ENCODE data around the gene ST14.

The ST14 gene

DNA sequence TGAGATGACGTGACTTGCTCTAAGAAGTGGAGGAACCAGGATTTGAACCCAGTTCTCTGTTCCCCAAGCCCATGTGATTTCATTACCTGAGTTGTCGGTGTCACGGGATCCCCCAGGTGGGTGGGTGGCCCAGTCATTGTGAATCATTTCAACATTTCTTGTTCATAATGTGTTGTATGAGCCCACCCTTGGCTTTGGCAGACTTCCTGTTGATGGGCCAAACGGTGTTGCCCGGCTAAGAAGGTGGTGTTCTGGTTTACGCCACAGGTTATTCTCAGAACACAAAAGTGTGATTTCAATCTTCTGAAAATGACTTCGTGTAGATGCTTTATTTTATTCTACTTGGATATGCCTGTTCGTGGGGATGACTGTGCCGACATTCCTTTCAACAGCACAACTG, 21.6 kb upstream of the ST14 start:
- DNase-seq: no peak

DNA sequence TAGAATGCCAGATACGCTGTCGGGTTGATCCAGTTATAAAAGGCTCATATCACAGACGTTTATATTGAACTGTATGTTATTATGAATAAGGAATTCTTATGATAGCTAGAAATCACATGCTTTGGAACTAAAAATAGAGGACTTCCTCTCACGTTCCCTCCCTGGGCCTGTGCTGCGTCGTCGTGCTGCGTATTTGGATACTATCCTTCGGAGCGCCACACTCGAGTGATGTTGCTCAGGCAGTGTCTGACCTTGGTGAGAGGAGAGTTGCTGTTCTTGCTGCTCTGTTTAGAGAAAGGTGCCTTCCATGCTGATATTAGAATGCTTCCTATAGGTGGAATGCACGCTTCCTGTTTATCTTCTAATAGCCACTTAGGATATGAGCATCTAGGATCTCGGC, 20.2 kb upstream of the ST14 start:
- no peak for DNase-seq

DNA sequence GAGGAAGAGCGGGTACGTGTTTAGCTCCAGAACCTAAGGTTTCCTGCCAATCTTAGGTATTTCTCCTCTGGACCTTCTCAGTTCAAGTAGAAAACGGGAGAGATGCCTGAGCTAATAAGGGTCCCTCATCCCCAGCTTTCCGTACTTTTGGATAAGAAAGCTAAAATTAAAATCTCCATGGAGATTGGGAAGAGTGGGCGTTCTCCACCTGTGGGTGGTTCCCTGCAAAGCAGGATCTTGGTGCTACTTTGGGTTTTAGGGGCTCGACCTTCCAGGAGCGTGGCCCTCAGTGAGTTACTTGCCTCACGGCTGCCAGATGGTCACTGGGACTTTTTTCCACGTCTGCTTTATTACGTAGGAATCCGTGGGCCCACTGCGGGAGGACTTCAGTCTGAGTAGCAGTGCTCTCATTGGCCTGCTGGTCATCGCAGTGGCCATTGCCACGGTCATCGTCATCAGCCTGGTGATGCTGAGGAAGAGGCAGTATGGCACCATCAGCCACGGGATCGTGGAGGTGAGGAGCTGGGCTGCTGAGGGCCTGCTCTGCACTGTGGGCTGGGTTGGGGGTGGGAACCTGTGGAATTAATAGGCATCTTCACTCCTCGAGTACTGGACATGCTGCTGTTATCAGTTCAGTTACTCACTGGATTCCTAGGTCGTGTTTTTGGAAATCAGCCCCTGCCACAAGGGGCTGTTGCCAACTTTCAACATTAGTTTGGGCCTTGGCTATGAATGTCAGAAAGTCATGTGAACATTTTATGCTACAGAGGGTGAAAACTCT, 17.8 kb upstream of the ST14 start:
- no peak for DNase-seq

DNA sequence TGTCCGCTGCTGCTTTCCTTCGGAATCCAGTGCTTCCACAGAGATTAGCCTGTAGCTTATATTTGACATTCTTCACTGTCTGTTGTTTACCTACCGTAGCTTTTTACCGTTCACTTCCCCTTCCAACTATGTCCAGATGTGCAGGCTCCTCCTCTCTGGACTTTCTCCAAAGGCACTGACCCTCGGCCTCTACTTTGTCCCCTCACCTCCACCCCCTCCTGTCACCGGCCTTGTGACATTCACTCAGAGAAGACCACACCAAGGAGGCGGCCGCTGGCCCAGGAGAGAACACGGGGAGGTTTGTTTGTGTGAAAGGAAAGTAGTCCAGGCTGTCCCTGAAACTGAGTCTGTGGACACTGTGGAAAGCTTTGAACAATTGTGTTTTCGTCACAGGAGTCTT, 15.4 kb upstream of the ST14 start:
- DNase-seq: no peak

DNA sequence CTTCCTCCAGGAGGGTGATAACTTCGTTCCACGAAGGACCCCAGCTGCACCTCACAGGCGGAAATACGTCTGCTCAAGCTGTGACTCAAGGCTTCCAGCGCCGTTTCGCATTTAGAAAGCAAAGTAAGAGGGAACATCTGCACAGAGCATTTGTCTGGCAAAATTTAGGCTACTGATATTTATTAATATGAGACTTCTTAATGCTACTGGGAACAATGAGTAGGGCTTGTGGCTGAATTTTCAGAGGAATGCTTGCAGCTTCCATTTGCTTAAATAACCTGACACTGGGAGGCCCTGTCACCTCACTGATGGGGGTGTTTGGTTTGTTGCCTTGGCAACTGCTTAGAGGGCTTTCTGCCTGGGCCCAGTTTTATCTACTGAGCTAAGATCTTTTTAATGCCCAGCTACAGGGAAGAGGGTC, 14.7 kb upstream of the ST14 start:
- DNase-seq: no peak

DNA sequence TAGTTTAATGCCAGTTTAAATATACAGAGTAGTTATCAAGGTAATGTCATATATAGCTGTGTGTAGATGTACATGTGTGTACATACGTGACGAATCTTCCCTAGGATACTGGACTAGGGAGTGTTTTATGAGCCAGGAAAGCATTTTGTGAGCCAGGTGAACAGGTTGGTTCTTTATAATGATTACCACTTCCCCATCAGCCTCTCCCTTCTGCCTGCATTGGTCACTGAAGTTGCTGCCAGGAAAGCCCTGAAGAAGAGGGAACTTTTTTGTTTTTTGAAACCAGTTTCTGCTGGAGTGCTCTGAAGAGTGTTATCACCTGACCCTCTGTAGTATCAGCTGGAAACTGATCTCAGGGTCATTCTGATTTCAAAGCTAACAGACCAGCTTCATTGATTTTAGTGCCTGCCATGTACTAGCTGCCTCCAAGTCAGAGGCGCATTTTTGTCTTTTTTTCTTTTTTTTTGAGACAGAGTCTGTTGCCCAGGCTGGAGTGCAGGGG, 14.2 kb upstream of the ST14 start:
- DNase-seq: no peak

DNA sequence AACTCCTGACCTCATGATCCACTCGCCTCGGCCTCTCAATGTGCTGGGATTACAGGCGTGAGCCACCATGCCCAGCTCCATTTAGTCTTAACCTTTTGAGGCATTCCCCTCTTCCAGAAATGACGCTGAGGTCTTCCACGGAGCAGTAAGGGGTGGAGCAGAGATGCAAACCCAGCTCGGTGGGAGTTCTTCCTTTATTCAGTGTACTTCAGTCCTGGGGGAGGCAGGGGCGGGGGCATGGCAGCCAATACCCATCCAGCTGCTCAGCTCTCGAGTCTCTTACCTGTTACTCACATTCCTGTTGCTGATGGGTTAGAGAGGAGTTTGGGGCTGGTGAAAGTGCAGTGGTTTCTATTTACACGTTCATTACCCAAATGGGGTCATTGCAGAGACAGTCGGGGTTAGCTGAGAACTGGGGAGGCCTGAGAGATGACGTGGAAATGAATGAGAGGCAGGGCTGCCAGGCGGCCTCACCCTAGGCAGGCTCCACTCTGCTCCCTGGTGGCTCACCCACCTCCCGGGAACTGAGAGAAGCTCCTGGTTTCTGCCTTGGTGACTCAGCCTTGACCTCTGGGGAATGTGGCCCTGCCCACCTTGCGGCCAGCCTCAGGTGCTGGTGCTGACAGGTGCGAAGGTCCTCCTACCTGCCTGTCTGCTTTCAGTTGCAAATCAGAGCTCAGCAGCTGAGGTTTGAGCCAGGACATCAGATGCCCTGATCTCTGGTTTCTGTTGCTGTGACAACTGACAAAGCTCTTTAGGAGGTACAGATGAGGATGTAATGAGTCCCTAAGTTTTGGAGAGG, 13.4 kb upstream of the ST14 start:
- no peak for DNase-seq

DNA sequence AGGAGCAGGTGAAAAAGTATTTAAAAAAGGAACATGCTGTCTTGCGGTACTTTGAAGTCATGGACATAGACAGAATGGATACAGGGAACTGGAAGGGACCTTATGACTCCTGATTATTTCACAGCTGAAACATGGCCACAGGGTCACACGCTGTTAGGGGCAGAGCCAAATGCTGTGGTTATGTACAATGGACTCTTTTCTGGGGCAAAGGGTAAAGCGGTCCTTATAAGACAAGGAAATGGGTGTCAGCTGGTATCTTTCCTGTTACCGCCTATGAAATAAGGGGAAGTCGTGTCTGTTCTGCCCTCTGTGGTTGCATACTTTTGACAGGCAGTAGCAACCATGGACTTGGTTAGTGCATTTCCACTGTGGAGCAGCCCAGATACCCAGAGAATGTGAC, 12.8 kb upstream of the ST14 start:
- no peak for DNase-seq

DNA sequence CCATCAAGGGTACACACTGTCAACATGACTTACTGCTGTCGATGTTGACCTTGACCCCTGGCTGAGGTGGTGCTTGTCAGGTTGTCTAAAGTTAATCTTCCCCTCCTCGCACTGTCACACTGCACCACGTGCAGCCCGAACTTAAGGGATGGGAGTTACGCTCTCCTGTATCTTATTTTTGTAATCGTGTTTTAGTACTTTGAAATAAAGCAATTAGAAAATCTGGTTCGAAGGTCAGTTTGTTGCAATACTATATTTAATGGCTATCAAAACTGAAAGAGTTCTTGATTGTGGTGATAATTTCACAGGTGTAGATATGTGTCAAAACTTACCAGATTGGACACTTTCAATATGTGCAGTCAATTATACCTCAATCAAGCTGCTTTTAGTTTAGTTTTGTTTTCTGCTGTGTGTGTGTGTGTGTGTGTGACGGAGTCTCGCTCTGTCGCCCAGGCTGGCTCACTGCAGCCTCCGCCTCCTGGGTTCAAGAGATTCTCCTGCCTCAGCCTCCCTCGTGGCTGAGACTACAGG, 10.7 kb upstream of the ST14 start:
- DNase-seq: no peak

DNA sequence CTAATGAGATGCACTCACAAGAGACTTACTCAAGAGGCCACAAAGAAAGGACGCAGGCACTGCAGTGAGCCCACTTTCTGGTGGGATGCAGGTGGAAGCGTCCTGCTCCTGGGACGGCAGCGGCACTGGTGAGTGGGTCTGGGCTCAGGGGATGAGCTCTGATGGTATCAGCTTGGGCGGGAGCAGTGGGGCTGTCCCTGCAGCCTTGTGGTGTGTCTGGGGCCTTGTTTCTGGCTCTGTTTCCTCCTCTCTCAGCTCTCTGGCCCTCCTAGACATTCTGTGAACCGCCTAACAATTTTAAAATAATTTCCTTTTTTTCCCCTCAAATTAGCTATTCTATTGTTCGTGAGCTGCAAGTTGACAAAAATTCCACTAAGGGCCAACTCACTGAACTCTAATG, 8.8 kb upstream of the ST14 start:
- DNase-seq: no peak

DNA sequence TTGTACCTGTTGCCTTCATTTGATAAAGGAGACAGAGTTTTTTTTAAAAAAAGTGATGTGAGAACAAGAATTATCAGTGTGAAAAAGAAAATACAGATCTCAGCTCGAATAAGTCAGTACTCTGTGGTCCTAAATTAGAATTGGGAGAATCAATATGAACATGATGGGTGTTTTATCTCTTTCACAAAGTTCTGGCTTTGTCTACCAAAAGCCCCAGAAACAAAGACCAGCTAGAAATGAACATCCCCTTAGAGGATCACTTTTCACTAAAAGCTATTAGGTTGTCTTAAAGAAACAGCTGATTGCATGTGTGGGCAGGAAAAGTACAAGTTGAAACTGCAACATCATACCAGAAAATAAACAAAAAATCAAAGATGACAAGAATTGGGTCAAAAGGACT, 8.4 kb upstream of the ST14 start:
- DNase-seq: no peak

DNA sequence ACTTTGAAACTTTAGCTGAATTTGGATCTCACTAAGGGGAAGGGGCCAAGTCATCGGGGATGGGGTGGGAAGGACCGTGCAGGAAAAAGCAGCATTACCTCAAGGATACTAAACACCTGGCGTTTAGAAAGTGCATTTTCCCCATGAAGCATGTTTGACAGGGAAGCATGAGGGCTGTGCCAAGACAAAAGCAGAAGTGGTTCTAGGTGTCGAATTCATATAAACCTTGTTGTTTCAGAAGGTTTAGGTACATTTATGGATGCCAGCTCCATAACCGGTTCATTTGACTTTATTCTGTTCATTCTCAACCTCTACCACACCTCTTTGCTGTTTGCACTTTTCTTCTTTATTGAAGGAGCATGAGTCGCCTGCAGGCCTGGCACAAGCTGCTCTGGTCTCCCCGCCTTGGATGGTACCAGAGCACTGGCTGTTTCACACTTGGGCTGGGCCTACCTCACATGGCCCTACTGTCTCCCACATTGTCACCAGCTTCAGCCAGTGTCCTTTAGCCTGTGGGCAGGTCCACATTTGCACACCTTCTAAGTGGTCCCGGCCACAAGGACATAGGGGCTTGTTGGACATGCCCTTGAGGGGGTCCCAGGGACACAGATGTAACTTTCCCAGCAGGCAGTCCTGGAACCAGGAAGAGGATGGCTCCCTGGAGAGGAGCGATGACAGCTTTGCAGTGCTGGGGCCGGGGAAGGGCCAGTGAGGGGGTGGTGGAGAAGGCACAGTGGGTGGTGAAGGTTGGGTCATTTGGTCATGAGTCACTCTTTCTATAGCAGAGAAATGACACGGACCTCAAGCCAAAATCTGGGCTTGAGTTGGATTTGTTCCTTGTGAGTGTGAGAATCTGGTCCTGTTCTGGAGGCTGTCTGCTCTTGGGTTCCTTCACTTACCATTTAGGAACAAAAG, 3.2 kb upstream of the ST14 start:
- no peak for DNase-seq

DNA sequence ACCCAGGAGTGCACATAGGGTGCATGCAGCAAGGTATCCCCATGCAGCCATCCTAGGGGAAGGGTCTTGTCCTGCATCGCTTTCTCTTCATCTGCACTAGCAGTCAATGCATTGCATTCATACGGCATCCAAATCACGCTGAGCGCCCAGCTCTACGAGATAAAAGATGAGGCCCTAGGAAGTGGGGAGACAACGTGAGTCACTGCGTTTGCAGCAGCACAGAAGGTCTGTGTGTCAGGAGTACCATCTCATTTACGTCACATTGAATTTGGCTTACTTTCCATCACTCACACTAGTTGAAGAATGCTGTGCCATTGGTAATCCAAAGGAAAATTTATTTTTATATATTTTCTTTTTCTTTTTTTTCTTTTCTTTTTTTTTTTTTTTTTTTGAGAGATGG, 2.5 kb upstream of the ST14 start:
- DNase-seq: no peak

DNA sequence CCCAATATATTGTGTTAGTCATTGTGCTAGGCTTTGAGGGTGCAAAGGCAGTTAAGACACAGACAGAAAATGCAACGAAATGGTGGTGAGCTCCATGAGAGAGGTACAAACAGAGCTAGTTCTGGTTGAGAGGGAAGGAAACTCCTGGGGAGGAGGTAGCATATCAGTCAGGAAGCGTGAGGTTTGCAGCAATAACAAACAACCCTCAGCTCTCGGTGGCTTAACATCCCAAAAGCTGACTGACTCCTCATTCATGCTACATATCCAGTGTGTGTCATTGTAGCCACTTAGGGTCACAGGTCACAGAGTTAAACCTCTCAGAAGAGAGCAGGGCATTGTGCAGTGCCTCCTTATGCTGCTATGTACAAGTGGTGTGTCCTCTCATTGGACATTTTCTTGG, 1.7 kb upstream of the ST14 start:
- no peak for DNase-seq

DNA sequence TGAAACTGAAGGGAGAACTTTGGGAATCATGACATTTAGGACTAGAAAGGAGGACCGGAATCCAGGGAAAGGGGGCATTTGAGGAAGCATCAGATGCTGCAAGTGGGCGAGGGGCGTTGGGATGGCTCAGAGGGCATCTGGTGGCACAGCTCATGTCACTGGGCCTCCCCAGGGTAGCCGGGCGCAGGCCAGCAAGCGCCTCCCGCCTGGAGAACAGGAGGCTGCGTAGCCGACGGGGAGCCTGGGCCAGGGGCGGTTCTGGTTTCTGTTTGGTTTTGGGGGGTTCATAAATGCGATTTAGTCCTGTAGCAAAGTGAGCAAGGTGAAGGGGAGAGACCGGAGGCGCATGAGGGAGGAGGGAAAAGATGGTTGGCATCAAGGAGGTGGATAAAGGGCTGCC, 443 bp upstream of the ST14 start:
- DNase-seq: no peak

DNA sequence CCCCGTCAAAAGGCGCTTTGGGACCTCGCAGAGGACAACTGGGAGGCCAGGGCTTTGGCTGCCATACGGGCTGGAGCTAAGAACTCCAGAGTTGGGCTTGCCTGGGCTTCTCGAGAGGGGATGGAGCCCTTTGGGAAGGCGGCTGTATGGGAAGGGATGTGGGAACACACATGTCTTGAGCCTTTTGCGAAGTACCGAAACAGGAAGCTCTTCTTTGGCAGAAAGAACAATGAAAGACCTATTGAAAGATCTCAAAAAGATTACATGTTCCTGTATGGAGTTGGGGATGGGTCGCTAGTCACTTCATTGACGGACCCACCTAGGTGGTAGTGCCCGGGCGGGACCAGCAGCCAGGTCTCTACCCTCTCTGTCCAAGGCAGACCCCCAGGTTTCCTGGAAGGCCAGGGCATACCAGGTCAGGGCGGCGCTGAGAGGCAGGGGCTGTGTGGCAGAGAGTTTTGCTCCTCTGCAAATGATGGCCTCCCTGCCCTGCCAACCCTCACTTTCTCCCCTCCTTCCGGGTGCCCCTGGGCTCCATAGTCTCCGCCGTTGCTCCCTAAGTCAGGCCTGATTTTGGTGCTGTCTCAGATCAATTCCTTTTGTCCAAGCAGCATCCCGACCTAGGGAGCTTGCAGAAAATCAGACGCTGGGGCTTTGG, 1.0 kb downstream of the ST14 start:
- DNase-seq: no peak

DNA sequence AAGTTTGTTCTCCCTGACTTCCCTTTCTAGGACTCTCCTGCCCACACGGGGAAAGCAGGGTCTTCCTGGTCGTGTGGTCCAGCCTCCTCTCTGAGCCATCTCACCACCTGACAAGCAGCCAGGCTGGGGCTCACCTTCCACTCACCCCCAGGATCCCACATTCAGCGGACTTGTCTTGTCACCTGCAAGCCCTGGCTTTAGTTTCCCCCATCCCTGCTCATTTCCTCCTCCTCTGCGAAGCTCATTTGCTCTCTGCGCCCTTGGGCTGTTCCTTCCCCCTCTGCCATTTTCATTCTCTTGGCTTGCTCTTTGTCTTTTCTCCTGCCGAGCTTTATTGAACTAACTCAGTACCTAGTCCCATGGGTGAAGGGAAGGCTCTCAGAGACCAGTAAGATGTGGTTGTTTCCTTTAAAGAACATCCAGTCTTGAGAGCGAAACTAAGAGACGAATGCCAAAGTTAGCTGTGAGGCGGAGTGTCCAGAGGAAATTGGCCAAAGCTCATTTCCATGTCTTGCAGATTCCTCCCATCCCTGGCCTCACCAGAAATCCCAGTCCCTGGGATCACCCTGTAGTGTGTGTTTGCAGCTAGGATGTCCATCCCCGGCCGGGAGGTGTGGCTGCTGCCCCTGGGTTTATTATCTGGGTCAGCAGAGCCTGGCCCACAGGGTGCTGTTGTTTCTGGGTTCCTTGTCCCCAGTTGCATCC, 2.0 kb downstream of the ST14 start:
- no peak for DNase-seq

DNA sequence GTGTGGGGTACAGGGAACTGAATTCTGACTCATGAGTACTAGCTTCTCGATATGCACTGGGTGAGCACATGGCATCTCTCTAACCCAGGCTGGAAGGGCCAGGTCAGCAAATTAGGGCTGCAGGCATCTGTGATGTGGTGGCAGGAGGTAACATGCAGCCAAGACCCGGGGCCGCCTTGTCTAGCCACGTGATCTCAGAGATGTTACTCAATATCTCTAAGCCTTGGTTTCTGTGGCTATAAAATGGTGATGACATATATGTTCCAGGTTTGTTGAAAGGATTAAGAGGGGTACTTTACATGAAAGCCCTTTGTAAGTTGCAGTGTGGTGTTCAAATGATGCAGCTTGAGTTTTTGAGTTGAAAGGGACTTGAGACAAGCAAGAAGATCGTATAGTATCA, 3.2 kb downstream of the ST14 start:
- DNase-seq: no peak

DNA sequence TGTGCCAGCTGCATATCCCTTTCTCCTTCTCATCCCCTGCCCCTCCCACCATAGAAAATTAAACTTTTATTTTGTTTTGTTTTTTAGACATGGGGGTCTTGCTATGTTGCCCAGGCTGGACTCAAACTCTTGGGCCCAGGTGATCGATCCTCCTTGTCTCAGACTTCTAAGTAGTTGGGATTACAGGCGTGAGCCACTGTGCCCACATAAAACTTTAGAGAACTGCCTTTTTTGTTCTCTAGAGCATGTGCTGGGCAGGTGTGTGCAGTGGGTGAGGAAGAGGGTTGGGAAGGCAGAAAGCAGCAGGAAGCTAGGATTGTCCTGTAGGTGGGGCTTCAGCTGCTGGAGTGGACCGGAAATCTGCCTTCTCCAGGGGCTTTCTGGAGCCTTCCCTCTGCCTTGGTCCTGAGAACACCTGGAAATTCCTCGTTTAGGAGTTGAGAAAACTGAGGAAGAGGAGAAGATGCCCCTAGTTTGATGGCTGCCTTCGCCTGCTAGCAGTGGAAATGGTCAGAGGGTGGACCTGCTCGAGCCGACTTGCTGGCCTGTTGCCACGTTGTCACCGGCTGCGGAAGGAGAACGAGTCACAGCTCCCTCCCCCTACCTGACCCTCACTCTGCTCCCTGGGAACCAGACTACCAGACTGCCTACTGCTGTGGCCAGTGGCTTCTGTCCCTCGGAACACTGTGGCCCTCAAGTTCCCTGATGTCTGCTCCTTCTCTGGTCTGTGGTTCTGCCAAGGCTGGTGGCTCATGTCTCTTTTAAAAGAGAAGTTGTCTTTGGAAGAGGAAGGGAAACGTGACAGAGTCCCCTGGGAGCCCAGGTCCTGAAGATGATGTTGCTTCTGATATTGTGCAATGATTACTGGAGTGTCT, 4.0 kb downstream of the ST14 start:
- DNase-seq: no peak

DNA sequence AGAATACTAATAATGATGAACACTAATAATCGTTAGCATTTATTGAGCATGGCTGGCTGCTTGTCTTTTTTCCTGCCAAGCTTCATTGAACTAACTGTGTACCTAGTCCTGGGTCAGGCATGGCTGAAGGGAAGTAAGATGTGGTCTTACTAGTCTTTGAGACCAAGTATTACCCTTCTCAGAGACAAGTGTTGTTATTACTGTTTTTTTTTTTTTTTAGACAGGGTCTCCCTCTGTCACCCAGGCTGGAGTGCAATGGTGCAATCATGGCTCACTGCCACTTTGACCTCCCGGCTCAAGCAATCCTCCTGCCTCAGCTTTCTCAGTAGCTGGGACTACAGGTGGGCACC, 4.6 kb downstream of the ST14 start:
- no peak for DNase-seq
